ENCODE results near the gene CCNE1.

DNA sequence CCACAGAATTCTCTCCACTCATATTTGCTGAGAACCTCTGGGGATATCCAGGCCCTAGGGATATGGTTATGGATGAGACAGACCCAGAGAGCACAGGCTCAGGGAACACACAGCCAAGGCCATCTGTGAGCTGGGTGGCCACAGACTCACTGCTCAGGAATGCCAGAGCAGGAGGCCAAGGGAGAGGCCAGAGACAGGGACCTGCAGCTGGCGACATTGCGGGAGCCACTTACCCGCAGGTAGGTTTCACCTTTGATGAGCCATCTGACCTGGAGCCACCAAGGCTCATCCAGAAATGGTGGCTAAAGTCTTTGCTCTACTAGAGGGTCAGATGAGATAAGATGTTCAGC lies 29.4 kb downstream of the CCNE1 start:
- TF ChIP-seq, protein P1, sequence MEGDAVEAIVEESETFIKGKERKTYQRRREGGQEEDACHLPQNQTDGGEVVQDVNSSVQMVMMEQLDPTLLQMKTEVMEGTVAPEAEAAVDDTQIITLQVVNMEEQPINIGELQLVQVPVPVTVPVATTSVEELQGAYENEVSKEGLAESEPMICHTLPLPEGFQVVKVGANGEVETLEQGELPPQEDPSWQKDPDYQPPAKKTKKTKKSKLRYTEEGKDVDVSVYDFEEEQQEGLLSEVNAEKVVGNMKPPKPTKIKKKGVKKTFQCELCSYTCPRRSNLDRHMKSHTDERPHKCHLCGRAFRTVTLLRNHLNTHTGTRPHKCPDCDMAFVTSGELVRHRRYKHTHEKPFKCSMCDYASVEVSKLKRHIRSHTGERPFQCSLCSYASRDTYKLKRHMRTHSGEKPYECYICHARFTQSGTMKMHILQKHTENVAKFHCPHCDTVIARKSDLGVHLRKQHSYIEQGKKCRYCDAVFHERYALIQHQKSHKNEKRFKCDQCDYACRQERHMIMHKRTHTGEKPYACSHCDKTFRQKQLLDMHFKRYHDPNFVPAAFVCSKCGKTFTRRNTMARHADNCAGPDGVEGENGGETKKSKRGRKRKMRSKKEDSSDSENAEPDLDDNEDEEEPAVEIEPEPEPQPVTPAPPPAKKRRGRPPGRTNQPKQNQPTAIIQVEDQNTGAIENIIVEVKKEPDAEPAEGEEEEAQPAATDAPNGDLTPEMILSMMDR (conservative IDR thresholded peaks at IDR 0.05; ENCODE audit: low read depth, low read length) = no peak
- no peak for TF ChIP-seq EZH2 (IDR thresholded peaks at IDR 0.05; ENCODE audit: borderline replicate concordance, low read depth, low read length, poor library complexity, severe bottlenecking)

Data from A673 (cell line).